ENCODE measurements around the gene SPCS2.
"Not testable (repeated sequence)": the region's sequence is repeated elsewhere in the genome, so short reads cannot be mapped to it uniquely, and the experiment has no call there.

The SPCS2 gene

GRCh38 chr11:75011872-75012271 lies 62.8 kb downstream of the SPCS2 start:
- DNase-seq (ENCODE audit: low read depth) = no peak
- H3K4me3 ChIP-seq (ENCODE audit: low read depth, low read length) = no peak overlapping the region
- TF ChIP-seq CTCF (IDR thresholded peaks at IDR 0.05; ENCODE audit: low read depth, low read length, missing control alignments) = no peak

GRCh38 chr11:75013051-75013450 lies 64.0 kb downstream of the SPCS2 start:
- DNase-seq (ENCODE audit: low read depth) = no peak
- TF ChIP-seq CTCF (IDR thresholded peaks at IDR 0.05; ENCODE audit: low read depth, low read length, missing control alignments) = no peak
- H3K4me3 ChIP-seq (ENCODE audit: low read depth, low read length) = no peak overlapping the region

DNA sequence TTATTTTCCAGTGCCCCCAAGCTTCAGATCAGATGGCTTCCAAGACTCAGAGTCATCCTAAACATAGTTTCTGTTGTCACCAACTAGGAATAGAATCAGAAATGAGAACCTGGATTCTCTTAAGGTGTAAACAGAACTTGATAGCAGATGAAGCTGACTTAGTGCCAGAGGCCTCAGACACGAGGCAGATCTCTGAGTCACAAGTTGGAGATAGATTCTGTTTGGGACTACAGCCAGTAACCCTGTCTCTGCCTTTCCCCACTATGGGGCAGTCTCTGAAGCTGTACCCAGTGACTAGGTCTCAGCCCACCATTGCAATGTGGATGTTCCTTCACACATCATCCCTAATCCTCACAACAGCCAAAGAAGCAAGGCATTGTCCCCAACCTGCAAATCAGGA lies 65.1 kb downstream of the SPCS2 start:
- no peak for TF ChIP-seq CTCF (IDR thresholded peaks at IDR 0.05; ENCODE audit: low read depth, low read length, missing control alignments)
- no peak overlapping the region for H3K4me3 ChIP-seq (ENCODE audit: low read depth, low read length)
- no peak for DNase-seq (ENCODE audit: low read depth)

DNA sequence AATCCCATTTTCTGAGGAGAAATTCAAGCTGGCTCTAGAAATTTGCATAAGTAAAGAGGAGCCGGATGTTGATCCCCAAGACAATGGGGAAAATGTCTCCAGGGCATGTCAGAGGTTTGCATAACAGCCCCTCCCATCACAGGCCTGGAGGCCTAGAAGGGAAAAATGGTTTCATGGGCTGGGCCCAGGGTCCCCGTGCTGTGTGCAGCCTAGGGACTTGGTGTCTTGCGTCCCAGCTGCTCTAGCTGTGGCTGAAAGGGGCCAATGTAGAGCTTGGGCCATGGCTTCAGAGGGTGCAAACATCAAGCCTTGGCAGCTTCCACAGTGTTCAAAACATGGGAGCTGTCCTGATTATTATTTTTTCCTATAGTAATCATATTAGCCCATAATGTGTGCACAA lies 70.1 kb downstream of the SPCS2 start:
- not testable (repeated sequence) for H3K4me3 ChIP-seq (ENCODE audit: low read depth, low read length); DNase-seq (ENCODE audit: low read depth)

GRCh38 chr11:75020328-75020727 lies 71.3 kb downstream of the SPCS2 start:
- not testable (repeated sequence) for DNase-seq (ENCODE audit: low read depth)

DNA sequence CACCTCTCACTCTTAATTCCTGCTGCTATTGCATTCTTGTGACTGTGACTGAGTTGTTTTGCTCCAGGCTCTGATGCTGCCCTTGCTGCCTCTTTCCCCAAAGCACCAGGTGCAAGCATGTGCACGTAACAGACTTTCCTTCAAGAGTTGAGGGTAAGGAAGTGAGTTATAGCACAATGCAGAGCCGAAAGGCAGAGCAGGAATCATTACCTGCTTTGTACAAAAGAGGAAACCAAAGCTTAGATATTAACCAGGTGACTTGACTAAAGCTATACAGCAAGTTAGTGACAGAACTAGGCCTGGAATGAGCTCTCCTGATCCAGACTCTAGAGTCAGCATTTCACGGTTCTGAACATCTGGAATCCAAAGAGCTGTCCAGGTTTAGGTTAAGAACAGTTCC lies 73.2 kb downstream of the SPCS2 start:
- TF ChIP-seq CTCF (IDR thresholded peaks at IDR 0.05; ENCODE audit: low read depth, low read length, missing control alignments) = no peak
- H3K4me3 ChIP-seq (ENCODE audit: low read depth, low read length) = no peak overlapping the region
- no peak for DNase-seq (ENCODE audit: low read depth)

More at GRCh38 chr11:75020328-75020727, 71.3 kb downstream of the SPCS2 start:
- H3K4me3 ChIP-seq (ENCODE audit: low read depth, low read length) = not testable (repeated sequence)

GRCh38 chr11:75022759-75023396 lies 73.8 kb downstream of the SPCS2 start:
- no peak overlapping the region for H3K4me3 ChIP-seq (ENCODE audit: low read depth, low read length)
- peak; percentile 97 for TF ChIP-seq CTCF (IDR thresholded peaks at IDR 0.05; ENCODE audit: low read depth, low read length, missing control alignments)
- DNase-seq (ENCODE audit: low read depth) = peak; percentile 47

- DNase-seq (ENCODE audit: low read depth) = no peak
- TF ChIP-seq CTCF (IDR thresholded peaks at IDR 0.05; ENCODE audit: low read depth, low read length, missing control alignments) = no peak
- H3K4me3 ChIP-seq (ENCODE audit: low read depth, low read length) = no peak overlapping the region
Observed at GRCh38 chr11:75023446-75024067, 74.5 kb downstream of the SPCS2 start.
